DMS153 (cell line): ENCODE data around the gene SLC25A22.

Experiments
- DNase-seq: peaks from one replicate; lab custom pipeline; 2025; lab: John Stamatoyannopoulos, UW

Gene SLC25A22

DNA sequence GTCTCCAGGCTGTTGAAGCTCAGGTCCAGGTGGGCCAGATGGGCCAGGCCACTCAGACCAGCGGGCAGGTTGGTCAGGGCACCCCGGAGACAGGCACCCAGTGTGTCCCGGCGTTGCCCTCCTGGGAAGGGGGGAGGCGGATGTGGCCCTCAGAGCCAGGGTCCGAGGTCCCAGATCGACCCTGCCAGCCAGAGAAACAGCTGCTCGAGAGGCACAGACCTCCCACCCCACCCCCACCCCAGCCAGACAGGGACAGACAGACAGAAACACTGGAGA, 5.3 kb upstream of the SLC25A22 start:
- no peak for DNase-seq

- no peak for DNase-seq
Observed at GRCh38 chr11:802693-803466, 4.8 kb upstream of the SLC25A22 start.

GRCh38 chr11:802018-802617, 4.0 kb upstream of the SLC25A22 start:
- no peak for DNase-seq

- no peak for DNase-seq
Observed at GRCh38 chr11:801097-801780, 3.2 kb upstream of the SLC25A22 start.

DNA sequence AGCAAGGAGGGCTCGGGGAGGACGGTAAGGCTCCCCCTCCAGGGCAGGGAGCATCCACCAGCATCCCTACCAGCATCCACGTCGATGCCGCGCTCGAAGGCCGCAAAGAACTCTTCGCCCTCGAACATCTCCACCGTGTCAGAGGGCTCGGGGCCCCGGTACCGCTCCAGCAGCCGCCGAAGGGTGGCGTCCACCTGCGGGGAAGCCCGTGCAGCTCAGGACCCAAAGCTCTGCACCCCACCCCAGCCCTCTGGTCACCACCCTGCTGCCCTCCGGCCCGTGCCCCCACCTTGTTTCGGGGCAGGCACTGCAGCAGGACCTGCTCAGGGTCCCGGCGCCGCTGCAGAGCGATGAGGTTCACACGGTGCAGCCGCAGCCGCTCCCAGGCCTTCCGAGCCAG, 2.4 kb upstream of the SLC25A22 start:
- DNase-seq, result no peak

DNA sequence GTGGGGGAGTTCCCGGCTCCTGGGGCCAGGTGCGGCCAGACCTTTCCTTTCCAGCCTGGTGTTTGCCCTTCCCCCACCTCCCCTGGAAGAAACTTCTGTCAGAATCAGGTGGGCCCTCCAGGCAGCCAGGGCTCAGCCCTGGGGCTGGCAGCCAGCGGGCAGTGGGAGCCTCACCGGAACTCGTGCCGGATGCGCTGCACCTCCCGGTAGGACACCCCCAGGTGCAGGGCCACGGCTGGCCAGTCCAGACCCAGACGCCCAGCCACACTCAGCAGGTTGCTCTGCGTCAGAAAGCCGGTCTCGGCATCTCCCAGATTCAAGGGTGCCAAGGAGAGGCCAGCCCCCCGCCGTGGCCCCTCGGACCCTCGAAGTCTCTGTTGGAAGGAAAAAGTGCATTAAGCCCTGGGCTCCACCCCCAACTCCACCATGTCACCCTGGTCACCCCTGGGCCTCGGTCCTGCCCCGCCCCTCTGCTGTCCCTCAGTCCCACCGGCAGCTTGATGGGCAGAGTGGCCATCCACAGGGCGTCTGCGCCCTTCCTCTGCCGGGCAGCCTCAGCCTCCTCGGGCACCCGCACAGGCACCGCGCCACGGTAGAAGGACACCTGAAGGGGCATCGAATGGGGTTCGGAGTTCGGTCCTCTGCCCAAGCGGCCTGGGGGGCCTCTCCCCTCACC, 1.7 kb upstream of the SLC25A22 start:
- DNase-seq, result no peak

- peak; percentile 28 for DNase-seq
Observed at GRCh38 chr11:797296-798092, 587 bp downstream of the SLC25A22 start.

DNA sequence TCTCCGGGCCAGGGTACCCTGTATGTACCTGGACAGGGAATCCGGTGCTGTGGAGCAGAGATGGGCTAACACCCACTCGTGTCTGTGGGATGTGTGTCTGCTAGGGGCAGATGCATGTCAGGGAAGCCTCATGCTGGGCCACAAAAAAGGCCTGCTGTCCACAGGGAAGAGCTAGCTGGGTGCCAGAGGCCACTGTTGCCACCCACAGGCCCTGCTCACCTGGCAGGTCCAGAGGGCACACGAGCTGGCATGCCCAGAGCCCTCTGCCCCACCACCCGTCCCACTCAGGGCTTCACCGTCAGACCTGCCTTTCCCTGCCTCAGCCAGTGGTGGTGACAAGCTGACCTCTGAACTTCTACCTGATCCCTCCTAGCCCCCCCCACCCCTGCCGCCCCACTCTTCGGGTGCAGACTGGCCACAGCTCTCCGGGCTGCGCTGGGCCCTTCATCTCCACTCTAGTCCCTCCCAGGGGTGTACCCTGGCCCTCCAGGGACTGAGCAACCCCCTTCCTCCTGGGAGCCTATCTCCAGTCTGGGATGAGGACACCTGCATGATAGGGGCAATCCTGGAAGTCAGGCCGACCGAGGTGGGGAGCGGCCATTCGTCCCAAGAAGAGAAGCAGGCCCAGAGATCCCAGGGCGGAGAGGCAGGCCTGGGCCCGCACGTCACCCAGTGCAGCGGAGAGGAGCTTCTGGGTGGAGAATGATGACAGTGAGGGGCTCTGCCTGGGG, 1.4 kb downstream of the SLC25A22 start:
- no peak for DNase-seq

DNA sequence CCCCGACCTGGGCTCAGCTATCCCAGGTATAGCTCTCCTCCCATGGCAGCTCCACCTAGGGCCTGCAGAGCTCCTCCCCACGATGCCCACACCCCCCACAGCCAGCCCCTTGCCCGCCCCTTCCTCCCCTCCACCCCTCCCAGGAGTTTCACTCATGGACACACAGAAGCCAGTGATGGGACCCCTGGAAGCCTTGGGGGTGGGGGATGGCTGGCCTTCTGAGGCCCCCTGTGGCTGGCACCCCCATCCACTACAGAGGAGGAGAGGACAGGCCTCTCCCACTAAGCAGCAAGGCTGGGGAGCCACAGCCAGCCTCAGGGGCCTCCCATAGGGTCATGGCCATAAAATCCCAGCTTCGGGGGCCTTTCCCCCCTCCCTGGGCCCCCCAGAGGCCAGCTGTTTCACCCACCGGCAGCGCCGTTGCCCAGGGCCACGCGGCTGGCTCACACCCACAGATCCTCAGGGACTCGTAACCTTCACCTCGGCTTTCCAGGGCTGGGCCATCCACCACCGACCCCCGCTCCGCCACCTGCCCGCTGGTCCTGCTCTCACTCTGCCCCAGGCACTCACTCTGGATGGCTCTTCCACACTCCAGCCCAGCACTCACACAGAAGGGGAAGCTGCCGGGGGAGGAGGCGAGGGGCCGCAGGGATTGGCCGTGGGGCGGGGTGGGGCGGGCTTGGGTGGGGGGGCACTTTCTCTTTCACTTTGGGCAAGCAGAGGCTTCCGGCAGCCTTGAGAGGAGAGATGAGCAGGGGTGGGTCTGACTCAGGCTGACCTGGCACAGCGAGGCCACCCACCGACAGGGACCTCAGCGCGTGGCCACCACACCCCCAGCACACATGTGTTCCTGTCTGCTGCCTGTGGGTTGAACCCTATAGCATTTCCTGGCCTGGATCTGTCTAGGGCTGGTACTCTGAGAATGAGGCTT, 2.2 kb downstream of the SLC25A22 start:
- DNase-seq, result peak; percentile 49

GRCh38 chr11:794766-795633, 3.1 kb downstream of the SLC25A22 start:
- DNase-seq, result no peak

DNA sequence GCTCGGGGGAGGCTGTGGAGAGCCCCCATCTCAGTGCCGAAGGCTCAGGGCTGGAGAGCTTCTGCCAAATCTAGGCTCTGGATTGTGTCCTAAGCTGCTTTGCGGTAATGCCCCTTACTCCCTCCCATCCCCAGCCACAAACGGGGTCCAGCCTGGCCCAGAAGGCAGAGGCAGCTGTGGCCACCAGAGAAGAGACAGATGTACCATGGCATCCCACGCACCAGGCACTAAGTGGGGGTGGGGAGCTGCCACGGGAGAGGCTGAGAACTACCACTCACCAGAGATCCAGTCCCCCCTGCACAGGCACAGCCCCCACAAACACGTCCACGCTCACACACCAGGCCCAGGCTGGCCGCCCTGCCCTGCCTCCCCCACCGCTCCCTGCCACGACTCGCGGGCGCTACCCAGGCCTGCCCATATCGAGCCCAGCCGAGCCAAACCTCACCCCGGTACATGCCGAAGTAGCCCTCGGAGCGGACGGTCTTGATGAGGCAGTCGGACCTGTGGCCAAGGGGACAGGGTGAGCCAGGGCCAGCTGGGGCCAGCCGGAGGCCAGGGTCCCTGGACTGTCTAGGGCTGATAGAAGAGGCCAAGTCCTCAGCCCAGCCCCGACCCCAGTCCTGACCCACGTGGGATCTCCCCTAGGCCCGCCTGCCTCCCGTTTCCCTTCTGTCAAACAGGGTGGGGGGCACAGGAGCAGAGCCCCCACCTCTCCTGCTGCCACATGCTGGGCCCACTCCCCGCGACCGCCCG, 3.9 kb downstream of the SLC25A22 start:
- no peak for DNase-seq

DNA sequence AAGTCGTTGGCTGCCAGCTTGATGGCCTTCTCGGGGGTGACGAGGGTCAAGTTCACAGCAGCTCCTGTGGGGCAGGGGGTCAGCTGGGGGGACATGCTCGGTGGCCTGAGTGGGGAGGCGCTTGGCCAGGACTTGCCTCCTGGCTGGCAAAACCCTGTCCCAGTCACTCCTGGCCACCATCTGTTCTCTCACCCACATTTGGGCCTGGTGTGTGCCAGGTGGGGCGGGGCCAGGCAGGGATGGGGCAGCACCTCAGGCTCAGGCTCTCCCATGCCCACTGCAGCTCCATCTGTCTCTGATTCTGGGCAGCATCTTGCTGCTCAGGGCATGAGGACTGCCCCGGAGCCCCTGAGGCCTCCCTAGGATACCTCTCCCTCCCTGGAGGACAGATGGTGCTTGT, 4.5 kb downstream of the SLC25A22 start:
- DNase-seq, result no peak

DNA sequence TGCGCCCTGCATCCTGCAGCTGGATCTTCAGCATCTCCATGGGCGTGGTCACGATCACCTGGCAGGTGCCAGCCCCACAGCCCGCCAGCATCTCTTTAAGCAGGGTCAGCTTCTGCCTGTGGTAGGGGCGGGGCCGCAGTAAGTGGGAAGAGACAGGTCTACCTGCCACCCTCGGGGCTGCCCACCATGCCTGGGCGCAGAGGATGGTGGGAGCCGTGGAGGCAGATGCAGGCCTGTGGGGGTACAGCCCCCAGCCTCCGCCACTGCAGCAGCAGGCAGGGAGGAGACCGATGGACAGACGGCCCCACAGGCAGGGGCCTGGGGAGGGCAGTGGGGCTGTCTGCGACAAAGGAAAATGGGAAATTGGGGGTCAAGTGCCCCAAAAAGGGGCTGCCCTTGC, 5.2 kb downstream of the SLC25A22 start:
- no peak for DNase-seq

DNA sequence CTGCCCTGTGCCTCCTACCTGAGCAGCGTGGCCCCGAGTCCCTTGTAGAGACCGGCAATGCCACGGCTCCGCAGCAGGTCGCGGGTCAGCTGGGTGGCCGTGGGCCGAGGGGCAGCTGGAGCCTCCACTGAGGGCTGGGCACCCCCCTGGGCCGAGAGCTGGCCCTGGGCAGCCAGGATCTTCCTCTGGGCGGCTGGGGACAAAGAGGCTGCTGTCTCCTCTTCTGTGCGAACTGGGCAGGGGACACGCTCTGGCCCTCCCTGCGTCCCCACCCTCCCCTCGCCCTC, 5.6 kb downstream of the SLC25A22 start:
- no peak for DNase-seq

DNA sequence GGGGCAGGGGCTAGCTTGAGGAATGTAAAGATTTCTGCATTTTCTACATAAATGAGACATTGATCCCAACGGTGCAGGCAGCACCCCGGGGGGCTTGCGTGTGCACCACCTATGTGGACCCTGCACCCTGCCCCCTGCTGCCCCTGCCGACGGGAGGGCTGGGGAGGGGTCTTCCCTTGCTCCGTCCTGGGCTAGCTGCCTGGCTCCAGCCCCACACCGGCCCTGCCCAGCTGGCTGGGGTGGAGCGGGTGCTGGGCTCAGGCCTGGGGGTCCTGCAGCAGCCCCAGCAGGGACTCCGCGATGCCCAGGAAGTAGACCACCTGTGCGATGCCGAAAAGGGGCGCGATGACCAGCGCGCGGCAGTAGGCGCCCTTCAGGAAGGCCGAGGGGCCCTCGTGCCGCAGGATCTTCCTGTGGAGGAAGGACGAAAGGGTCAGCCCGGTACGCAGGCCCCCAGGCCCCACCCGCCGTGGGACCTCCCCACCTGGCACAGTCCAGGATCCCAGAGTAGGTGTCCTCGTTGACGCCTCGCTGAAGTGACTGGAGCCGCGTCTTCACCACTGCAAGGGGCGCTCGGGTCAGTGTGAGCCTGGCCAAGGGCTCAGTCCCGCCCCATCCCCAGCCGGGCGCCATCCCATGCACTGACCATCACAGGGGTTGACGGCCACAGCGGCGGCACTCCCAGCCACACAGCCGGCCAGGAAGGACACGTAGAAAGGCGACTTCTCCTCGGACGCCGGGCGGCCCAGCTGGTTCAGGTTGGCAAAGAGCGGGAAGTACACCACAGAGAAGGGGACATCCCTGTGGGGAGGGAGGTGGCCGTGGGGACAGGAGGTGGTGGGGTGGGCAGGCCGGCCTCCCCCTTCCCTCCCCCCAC, 6.2 kb downstream of the SLC25A22 start:
- DNase-seq, result no peak

DNA sequence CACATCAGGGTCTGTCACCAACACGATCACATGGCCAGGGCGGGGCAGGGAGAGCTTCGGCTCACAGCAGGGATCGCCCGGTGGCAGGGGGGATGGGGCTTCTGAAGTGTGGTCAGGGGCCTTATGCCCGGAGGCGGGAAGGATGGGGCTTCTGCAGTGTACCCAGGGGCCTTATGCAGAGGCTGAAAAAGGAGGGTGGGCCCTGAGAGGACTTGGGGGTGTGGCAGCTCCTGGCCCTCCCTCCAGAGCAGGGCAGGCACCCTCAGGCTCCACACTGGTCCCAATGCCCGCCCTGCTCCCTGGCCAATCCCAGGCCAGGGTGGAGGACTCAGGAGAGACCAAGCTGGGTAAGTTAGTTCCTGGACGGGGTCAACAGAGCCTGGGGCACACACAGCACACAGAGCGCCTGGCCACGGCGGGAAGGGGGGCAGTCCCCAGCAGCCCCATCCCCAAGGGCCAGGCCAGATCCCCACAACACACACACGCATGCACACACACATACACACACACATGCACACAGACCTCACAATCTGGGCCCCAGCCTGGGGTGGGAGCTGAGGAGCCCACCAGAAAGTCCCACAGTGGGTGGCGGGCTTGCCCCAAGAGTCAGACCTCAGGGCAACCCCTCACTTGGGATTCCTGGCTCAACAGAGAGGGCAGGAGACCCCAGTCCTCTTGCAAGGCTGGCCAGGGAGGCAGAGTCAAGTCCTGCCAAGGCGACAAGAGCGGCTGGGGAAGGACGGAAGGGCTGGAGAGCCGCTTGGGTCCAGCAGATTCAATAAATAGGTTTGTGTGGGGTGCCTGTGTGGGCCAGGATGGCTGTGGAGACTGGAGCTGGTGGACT, 7.1 kb downstream of the SLC25A22 start:
- no peak for DNase-seq

DNA sequence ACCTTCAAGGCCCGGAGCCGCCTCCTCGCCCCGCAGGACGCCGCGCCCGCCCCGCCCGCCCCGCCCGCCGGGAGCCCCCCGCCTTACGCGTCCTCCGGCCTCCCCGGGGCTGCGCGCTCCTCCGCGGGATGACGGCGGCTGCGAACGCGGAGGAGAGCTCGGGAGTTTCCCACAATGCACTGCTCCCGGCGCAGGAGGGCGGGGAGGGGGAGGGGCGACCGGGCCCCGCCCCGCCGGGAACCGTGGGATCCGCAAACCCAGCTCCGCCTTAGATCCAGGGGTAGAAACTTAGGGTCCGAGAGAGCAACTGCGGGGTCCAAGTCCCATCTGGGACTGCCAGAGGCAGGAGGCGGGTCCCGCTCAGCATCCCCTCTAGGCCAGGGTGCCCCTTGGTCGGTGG, 8.1 kb downstream of the SLC25A22 start, which contains the start of gene CEND1:
Gene CEND1, minus strand, starts transcription at position 148 of the 400 bp plus-strand sequence. CDS start 1,514 bp downstream, outside the sequence.
- DNase-seq, result no peak
